Thyroid gland (tissue), 4 donors: Measurements from ENCODE around the gene ANO2.
"Not testable (repeated sequence)": the region's sequence is repeated elsewhere in the genome, so short reads cannot be mapped to it uniquely, and the experiment has no call there.

ENCODE experiments used
- POLR2A ChIP-seq, 2 donors: fragments of 450-650 bp; IDR thresholded peaks; one replicate each; pipeline ENCODE4 v1.6.1; 2017; ENCODE audit warnings: antibody characterized with exemption in 2 of 2, mild to moderate bottlenecking in 2 of 2, moderate library complexity in 1 of 2
- TF ChIP-seq, protein P1 (sequence below), 6 experiments: fragments of 200-600 bp in 3 of 6; fragments of 450-650 bp in 3 of 6; sonication (generic) in 3 of 6; IDR thresholded peaks; one replicate each; pipeline ENCODE4 v1.5.1; 2016 to 2019; ENCODE audit warnings: antibody characterized with exemption in 6 of 6, mild to moderate bottlenecking in 2 of 6, inconsistent platforms in 1 of 6, moderate library complexity in 1 of 6

DNA sequence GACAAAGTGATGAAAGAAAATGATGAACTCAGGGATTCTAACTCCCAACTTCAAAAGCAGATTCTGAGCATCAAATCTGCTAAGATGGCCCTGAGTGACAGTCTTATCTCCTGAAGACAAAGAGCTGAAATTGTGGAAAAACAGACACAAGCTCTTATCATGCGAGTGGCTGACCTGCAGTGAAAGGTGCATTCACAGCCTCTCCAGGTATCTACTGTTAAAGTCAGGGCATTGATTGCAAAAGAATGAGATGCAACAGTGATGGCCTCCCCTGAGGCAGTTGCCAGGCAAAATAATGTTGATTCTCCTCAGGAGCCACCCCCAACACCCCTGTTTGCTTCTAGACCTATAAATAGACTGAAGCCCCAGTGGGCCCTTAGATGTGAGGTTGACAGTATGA is 126.2 kb downstream of the ANO2 start:
- not testable (repeated sequence) for TF ChIP-seq POLR2A (IDR thresholded peaks at IDR 0.05)
- TF ChIP-seq, protein P1, sequence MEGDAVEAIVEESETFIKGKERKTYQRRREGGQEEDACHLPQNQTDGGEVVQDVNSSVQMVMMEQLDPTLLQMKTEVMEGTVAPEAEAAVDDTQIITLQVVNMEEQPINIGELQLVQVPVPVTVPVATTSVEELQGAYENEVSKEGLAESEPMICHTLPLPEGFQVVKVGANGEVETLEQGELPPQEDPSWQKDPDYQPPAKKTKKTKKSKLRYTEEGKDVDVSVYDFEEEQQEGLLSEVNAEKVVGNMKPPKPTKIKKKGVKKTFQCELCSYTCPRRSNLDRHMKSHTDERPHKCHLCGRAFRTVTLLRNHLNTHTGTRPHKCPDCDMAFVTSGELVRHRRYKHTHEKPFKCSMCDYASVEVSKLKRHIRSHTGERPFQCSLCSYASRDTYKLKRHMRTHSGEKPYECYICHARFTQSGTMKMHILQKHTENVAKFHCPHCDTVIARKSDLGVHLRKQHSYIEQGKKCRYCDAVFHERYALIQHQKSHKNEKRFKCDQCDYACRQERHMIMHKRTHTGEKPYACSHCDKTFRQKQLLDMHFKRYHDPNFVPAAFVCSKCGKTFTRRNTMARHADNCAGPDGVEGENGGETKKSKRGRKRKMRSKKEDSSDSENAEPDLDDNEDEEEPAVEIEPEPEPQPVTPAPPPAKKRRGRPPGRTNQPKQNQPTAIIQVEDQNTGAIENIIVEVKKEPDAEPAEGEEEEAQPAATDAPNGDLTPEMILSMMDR (IDR thresholded peaks at IDR 0.05): not testable (repeated sequence)
